HG03342 (cell line): ENCODE measurements around the gene ALDH3B1.

Source experiments
- ATAC-seq: cut with Tn5 transposase; IDR thresholded peaks from one replicate; pipeline ENCODE4 v1.9.1; 2021; ENCODE audit warnings: mild to moderate bottlenecking, moderate library complexity; ENCODE audit not compliant: unreplicated experiment

Gene ALDH3B1

DNA sequence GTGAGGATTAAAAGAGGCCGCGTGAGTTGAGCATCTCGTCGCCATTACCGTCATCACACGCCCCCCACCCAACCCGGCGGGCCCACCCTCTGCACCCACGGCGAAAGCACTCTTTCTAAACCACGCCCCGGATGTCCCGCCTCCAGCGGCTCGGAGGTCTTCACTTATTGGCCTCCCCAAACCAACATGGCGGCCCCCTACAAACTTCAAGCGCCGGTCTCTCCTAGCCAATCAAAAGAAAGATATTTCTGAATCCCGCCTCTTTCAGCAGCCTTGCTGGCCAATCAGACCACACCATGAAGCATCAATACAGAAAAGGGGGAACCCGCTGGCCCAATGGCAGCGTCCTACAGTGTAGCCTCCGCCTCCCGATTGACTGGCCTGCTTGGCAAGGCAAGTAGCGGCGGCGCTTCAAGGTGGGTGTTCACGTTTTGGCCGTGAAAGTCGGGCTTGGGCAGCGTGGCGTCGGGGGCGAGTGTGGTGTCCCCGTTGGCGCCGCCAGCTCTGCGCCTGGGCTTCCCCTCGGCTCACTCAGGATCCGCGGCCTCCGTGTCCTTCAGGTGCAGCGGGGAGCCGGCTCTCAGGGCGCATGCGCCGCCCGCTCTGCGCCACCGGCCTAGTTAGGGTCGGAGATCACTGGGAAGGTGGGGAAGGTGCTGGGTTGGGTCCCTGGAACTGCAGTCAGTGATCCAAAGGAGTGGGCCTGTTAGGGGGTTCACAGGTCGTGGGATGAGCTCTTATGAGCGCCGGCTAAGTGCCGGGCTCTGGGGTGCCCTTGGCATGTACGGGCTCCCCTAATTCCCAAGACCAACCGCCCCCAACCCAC lies 20.4 kb downstream of the ALDH3B1 start, which contains the start of gene NDUFS8:
Gene NDUFS8 (plus strand): TSS at position 364 of the 826 bp plus-strand sequence. CDS start 1,471 bp downstream, outside the sequence.
- ATAC-seq, result peak; percentile 88

DNA sequence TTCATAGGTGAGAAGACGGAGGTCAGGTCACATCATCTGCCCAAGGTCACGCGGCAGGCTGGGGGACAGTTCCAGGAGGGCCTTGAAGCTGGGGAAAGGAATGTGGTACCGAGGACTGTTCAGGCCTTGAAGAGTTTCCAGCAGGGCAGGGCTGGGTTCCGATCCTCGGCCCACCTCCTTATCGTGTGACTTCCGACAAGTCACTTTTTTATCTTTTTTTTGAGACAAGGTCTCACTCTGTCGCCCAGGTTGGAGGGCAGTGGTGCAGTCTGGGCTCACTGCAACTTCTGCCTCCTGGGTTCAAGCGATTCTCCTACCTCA lies 21.0 kb downstream of the ALDH3B1 start:
- ATAC-seq, result no peak

DNA sequence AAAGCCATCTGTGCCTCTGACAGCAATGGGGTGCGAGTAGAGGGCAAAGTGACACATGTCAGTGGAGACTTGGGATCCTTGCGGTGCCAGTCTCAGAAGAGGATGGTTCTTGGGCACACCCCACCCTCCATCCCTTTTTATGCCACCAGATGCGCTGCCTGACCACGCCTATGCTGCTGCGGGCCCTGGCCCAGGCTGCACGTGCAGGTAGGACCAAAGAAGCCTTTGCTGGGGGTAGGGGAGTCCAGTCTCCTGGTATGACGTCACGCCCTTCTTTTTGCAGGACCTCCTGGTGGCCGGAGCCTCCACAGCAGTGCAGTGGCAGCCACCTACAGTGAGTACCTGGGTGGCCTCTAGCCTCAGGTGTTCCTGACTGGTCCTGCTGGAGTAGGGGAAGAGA lies 21.9 kb downstream of the ALDH3B1 start:
- no peak for ATAC-seq

DNA sequence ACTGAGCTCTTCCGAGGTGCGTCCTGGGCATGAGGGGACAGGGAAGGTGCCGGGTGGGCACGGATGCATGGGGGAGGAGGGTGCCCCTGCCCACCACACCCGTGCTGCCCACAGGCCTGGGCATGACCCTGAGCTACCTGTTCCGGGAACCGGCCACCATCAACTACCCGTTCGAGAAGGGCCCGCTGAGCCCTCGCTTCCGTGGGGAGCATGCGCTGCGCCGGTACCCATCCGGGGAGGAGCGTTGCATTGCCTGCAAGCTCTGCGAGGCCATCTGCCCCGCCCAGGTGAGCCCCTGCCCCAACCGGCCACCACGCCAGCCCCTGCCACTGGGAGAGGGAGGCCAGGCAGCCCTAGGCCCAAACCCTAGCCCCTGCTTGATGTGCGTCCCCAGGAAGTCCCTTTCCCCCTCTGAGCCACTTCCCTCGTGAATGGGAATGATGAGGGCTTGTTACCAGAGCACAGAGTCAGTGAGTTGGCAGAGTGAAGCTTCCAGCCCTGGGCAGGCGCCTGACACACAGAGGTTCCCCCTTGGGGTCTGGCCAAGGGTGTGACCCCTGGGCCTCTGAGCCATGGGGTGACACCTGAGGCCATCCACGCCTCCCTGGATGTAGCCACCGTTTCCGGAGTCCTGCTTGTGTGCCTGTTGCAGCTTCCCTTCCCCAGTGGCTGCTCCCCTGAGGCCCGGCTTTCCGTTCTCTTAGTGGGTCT lies 23.0 kb downstream of the ALDH3B1 start:
- ATAC-seq, result no peak

DNA sequence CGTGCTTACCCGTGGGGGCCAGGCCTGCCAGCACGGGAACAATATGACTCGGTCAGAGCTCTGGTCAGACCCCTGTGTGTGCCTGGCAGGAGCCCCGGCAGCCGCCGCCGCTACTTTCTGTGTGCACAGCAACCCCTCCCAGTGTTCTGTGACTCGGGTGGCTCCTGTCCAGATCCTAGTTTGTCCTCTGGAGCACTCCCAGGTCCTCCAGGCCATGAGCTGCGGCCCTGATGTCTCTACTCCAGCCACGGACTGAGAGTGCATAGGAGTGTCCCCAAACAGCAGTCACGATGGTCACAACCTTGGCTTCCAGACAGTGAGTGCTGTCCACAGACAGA lies 23.6 kb downstream of the ALDH3B1 start:
- no peak for ATAC-seq

DNA sequence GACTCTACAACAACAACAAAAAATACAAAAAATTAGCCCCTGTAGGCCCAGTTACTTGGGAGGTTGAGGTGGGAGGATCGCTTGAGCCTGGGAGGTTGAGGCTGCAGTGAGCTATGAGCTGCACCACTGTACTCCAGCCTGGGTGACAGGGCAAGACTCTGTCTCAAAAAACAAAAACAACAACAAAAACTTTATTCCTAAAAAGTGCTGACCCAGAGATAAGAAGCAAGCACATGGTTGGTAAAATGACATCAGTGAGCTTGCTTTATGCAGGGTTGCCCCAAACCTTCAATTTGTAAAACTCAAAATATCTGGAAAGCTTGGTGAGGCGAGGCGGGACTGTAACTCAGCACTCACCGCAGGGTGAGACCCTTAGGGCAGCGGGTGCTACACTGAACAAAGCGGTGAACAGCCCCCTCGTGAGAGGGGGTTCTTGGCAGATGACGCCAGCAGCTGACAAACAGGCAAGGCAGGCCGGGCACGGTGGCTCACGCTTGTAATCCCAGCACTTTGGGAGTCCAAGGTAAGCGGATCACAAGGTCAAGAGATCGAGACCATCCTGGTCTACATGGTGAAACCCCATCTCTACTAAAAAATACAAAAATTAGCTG lies 25.2 kb downstream of the ALDH3B1 start:
- ATAC-seq, result no peak

DNA sequence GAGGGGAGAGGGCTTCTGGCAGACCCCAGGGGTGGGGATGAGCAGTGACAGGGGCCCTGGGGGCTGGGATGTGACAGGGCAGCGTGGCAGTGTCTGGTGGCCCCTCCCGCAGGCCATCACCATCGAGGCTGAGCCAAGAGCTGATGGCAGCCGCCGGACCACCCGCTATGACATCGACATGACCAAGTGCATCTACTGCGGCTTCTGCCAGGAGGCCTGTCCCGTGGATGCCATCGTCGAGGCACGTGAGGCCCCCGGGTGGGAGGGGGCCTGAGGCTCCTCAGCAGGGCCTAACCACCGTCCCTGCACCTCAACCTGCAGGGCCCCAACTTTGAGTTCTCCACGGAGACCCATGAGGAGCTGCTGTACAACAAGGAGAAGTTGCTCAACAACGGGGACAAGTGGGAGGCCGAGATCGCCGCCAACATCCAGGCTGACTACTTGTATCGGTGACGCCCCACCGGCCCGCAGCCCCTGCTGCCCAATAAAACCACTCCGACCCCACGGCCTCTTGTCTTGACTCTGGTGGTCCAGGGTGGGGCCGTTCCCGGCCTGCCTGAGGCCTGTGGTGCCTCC lies 26.1 kb downstream of the ALDH3B1 start:
- ATAC-seq, result no peak

DNA sequence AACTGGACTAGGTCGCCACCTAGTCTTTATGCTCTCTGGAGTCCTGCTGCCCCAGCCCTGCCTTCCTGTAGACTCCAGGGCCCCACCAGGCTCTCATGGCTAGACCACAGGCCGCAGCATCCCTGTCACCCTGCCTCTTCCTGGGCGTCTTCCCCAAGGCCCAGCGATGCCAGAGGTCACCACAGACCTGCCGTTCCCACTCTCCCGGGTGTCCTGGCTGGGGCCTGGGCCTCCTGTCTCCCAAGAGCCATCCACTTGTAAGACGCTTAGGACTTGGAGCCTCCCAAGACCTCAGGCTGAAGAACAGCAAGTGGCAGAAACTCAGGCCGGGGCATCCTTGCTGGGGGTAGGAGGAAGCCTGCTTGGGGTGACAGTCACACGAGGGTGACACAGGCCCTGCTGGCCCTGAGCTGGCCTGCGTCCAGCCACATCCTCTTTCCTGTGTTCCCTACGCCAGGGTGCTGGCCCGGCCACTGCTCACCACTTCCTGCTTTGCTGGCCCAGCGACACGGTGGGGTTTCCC lies 26.7 kb downstream of the ALDH3B1 start:
- no peak for ATAC-seq

DNA sequence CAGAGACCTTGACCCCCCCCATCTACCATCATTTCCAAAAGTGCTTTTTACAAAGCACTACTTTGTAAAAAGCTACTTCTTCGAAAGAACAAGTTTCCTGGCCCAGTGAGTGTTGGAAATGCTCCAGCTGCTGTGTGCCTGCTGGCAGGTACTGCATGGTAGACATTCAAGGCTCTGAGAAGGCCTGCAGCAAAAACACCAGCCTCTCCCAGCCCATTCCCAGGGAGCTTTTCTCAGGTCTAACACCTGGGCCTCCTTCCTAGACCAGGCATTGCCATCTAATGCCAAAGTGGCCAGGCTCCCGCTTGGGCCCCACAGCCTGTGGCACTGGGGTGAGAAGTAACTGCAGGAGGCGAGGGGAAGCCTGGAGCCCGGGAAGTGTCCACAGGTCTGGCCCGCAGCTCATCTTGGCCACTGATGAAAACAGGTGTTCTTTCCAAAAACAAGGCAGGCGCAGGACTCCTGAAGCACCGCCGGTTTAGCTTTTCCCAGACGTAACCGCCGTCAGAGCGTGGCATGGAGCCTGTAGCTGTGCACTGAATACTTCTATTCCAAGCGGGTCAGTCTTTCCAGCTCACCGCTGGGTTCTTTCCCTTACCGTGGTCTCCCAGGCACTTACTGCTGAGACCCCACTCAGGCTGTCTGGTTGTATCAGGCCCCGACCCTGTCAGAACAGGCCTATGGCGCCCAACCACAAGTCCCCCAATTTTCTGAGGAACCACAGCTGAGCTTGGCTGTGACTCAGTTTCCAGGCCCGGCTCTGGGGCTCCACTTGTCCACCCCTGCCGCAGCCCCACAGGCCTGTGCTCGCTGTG lies 27.5 kb downstream of the ALDH3B1 start:
- ATAC-seq, result no peak

DNA sequence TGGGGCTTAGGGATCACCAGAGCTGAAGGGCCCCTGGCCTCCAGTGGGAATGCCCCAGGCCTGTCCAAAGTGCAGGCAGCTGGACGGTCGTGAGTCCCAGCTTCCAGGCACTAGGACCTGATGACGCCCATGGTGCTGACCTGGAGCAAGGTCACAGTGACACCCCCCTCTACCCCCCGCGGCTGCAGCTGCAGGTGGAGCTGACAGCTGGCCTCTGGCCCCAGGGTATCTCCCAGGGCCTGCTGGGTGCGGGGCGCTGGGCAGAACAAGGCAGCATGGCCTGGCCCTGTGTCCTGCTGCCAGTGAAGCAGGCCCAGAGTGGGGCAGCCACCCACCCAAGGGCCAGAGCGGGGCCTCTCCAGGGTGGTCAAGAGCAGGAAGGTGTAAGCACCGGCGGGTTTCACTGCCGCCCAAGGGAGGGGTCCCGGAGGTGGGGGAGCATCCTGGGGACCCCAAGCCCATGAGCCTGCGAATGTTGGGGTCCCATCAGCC lies 28.1 kb downstream of the ALDH3B1 start:
- ATAC-seq, result no peak

DNA sequence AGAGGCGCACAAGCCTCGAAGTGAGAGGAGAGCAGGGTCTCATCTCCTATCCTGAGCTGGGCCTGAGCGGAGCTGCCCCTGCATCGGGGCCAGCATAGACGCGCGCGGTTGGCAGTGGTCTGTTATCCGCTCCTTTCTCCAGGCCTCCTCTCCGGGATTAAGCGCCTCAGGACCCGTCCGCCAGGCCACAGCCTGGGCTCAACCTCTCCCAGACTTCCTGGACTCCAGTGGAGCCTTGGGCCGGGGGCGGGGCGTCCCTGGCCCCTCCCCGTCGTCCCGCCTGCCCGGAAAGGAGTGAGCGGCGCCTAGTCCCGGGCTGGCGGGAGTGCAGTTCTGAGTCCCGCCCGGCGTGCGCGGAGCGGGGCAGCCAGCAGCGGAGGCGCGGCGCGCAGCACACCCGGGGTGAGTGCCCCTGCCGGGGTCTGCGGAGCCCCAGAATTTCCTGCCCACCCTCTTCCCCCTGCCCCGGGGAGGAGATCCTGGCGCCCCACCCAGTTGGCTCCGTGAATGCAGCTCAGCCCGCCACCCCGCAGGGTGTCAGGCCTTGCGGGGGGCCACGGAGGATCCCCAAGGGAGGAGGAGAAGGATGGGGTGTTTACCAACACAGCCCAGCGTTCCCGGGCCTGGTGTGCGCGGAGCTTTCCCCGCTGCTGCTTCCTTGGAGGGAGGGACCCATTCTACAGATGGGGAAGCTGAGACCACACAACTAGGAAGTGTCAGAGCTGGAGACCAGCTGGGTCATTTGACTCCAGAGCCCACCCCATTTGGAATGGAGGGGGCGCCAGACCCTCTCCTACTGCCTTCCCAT lies 28.8 kb downstream of the ALDH3B1 start, which contains the start of gene TCIRG1:
Gene TCIRG1 (plus strand): TSS at position 308 of the 808 bp plus-strand sequence. CDS start 2,247 bp downstream, outside the sequence.
- ATAC-seq, result peak; percentile 45

DNA sequence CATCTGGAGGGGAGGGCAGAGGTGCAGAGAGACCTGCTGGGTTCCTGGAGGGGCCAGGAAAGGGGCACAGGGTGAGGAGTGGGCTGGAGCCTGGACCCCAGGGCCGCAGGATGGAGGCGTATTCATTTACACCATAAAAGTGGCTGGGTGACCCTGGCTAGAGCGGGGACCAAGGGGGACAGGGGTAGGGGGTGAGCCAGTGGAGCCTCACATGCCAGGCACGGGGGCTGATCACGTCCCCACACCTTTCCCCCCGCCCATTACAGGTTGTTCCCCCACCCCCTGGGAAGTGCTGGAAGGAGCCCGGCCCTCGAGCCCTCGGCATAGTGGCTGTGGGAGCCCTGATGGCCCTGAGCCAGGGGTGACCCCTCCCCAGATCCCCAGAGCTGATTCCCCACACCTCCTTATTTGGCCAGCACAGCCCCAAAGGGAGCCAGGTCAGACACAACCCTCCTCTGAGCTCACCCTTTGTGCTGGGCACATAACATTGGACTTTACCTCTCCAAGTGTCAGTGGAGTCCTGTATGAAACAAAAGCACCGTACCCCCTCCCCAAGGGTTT lies 29.5 kb downstream of the ALDH3B1 start:
- ATAC-seq, result no peak

DNA sequence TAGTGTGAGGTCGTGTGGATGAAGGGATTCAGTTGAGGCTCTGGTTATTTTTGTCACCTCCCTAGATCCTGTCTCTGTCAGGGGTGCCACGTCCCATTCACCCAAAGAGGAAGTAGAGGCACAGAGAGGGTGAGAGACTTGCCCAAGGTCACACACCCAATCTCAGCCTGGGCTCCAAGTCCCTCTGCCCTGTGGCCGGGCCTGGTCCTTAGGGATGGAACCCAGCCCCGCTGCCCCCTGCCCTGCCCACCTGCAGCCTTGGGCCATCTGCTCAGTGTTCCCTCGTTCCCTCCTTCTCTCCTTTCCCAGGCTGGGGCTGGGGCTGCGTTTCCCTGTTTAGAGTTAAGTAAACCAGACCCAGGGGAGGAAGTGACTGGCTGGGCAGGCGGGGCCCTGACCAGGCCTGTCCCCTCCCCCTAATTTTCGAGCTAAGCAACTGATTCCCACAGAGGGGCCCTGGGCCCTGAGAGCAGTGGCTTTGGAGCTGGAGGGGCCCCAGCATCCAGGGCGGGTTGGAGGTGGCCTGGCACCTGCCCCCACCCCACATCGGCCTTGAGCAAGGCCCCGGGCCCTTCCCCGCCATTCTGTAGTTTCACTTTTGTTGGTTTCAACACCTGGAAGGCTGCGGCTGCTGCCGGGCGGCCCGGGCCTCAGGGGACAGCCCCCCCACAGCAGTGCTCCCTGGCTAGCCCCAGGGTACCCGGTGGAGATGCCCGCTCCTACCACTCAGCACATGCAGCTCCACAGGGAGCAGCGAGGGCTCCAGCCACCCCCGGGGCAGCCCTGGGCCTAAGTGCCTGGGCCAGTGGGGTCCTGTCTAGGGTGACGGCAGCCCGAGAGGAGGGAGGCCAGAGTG lies 30.2 kb downstream of the ALDH3B1 start:
- peak; percentile 49 for ATAC-seq

DNA sequence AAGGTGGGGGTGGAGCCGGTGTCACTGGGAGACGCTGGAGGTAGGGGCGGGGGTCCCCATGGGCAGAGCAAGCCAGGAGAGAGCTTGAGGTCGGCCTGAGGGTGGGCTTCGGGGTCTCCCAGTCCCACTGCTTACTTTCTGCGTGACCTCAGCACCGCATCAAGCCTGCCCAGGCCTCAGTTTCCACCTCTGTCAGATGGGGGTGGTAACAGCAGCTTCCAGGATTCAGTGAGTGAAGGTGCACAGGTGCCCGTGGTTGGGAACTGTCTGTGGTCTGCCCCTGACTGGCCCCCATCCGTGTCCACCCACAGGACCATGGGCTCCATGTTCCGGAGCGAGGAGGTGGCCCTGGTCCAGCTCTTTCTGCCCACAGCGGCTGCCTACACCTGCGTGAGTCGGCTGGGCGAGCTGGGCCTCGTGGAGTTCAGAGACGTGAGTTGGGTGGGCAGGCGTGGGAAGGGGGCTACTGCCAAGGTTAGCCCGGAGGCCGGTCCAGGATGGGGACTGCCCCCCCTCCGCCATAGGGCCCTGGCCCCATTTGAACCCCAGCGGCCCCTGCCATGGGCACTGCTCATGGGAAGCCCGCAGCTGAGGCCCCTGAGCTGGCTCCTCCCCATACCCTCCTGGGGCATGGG lies 30.9 kb downstream of the ALDH3B1 start:
- no peak for ATAC-seq

DNA sequence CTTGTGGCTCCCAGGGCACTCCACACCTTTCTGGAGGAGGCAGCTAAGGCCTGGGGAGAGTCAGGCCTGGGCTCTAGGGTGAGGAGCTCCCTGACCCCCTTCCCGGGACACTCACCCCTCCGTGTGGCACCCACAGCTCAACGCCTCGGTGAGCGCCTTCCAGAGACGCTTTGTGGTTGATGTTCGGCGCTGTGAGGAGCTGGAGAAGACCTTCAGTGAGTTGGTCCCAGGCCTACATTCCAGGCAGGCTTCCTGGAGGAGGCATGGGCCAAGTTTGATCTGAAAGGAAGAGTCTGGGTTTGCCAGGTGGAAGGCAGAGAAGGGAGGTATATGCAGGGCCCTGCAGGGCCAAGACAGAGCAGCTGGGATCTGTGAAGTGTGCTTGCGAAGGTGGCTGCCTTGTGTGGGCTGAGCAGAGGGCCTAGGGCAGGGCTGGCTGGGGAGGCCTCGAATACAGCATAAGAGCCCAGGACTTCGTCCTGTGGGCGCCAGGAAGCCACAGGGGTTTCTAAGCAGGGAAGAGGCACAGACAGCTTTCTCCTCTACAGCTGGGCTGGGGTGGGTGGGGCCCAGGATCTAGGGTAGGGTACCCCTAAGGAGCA lies 31.6 kb downstream of the ALDH3B1 start:
- ATAC-seq, result no peak

DNA sequence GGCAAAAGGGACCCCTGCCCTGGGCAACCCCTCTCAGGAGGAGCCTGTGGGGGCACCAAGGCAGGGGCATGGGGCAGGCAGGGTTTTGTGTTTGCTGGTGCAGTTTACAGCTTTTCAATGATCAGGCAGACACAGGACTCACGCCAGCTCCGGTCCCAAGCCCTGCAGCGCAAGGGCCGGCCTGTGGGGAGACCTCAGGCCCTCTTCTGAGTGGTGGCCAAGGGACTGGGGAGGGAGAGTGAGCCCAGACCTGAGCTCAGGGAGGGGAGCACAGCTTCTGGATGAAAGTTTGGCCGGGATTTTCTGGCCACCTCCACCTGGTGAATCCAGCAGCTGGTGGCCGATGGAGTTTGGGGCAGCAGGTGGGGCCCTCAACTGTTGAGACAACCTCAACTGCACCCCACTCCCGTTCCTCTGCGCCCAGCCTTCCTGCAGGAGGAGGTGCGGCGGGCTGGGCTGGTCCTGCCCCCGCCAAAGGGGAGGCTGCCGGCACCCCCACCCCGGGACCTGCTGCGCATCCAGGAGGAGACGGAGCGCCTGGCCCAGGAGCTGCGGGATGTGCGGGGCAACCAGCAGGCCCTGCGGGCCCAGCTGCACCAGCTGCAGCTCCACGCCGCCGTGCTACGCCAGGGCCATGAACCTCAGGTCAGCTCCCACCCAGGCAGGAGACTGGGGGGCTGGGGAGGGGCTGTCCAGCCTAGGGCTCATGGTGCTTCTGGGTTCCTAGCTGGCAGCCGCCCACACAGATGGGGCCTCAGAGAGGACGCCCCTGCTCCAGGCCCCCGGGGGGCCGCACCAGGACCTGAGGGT lies 32.3 kb downstream of the ALDH3B1 start:
- no peak for ATAC-seq

DNA sequence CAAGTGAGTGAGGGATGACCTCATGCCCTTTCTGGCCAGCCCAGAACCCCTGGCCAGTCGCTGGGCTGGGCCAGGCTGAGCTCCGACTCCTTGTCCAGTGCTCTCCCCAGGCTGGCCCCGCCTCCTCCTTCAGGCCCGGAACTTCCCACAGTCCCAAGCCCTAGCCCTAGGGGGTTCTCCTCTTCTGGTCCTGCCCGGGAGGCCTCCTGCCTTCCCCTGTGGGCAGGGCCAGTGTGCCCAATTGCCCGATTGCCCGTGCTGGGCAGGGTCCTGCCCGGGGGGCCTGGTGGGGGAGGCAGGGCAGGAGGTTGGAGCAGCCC lies 32.9 kb downstream of the ALDH3B1 start:
- ATAC-seq, result no peak
